B cell (primary cell): ENCODE results near the gene DYRK4. TPM values are rescaled to one million over a fixed set of nuclear protein-coding genes. Genes with fewer than 3 reads are reported as not detected.

Experiments
- ATAC-seq: fragments of 200-7000 bp; cut with Tn5 transposase; one replicate; pipeline ENCODE4 v1.10.0; 2021; ENCODE audit warnings: low read depth, mild to moderate bottlenecking, moderate number of reproducible peaks, moderate library complexity
- CTCF ChIA-PET: fragments of 350-600 bp; sonication (Branson Sonifier 250); formaldehyde crosslinking; loops from one replicate; lab custom pipeline; 2021; ENCODE audit warnings: antibody characterized with exemption, inconsistent platforms; lab: Charles Lee
- POLR2A ChIA-PET: fragments of 350-600 bp; sonication (Branson Sonifier 250); formaldehyde crosslinking; loops from one replicate; lab custom pipeline; 2021; ENCODE audit warnings: antibody characterized with exemption; lab: Charles Lee
- DNase-seq: peaks from one replicate; pipeline ENCODE4 v3.0.0; 2013
- H2AFZ ChIP-seq: 2 replicates; pipeline ENCODE4 v1.6.1; 2012; ENCODE audit warnings: mild to moderate bottlenecking, low read depth, low read length; ENCODE audit not compliant: insufficient read depth, poor library complexity, severe bottlenecking
- H3K27ac ChIP-seq, 2 donors: 1 replicate in 1 of 2; 2 replicates in 1 of 2; pipeline ENCODE4 v1.5.1; 2012 to 2013; ENCODE audit warnings: low read length in 2 of 2, mild to moderate bottlenecking in 2 of 2, moderate library complexity in 1 of 2
- H3K27me3 ChIP-seq, 4 experiments: fragments of 200-600 bp in 1 of 4; sonication (generic) in 1 of 4; replicated peaks in 1 of 4; 1 replicate in 2 of 4; 2 replicates in 2 of 4; pipeline versions ENCODE4 v1.6.1 to v1.7.0; 2013 to 2016; ENCODE audit warnings: low read length in 3 of 4, mild to moderate bottlenecking in 2 of 4, mixed read lengths in 1 of 4, moderate library complexity in 1 of 4; ENCODE audit not compliant: insufficient read depth in 4 of 4, control insufficient read depth in 3 of 4; ENCODE audit errors: control extremely low read depth in 1 of 4
- H3K36me3 ChIP-seq, 2 experiments: replicated peaks in 1 of 2; 1 replicate in 1 of 2; 2 replicates in 1 of 2; pipeline versions ENCODE4 v1.6.1 to v1.7.1; 2013; ENCODE audit warnings: low read length in 1 of 2; ENCODE audit not compliant: insufficient read depth in 2 of 2, control insufficient read depth in 1 of 2; ENCODE audit errors: control extremely low read depth in 1 of 2, extremely low read depth in 1 of 2
- H3K4me1 ChIP-seq, 2 donors: fragments of 200-600 bp in 1 of 2; sonication (generic) in 1 of 2; 1 replicate in 1 of 2; 2 replicates in 1 of 2; pipeline versions ENCODE4 v1.5.1 to v1.6.1; 2013 to 2017; ENCODE audit warnings: low read length in 2 of 2; ENCODE audit not compliant: control insufficient read depth in 2 of 2, insufficient read depth in 2 of 2
- H3K4me2 ChIP-seq: replicated peaks from 2 replicates; pipeline ENCODE3; 2012; ENCODE audit warnings: mild to moderate bottlenecking, low read depth, low read length; ENCODE audit not compliant: poor library complexity, severe bottlenecking
- H3K4me3 ChIP-seq, 5 experiments: fragments of 200-600 bp in 1 of 5; sonication (generic) in 1 of 5; 1 replicate in 3 of 5; 2 replicates in 2 of 5; pipeline versions ENCODE4 v1.5.1 to v1.7.0; 2011 to 2016; ENCODE audit warnings: low read length in 4 of 5, mild to moderate bottlenecking in 4 of 5, low read depth in 2 of 5, control low read depth in 1 of 5, moderate library complexity in 1 of 5; ENCODE audit not compliant: insufficient read depth in 1 of 5; ENCODE audit errors: control extremely low read depth in 1 of 5, extremely low read depth in 1 of 5
- H3K79me2 ChIP-seq: fragments of 200-600 bp; sonication (generic); one replicate; pipeline ENCODE4 v1.6.0; 2016; ENCODE audit warnings: low read length; ENCODE audit not compliant: control insufficient read depth, insufficient read depth
- H3K9ac ChIP-seq: fragments of 200-600 bp; sonication (generic); 2 replicates; pipeline ENCODE4 v1.6.1; 2017; ENCODE audit warnings: mild to moderate bottlenecking, low read length, moderate library complexity
- H3K9me3 ChIP-seq, 3 donors: one replicate each; pipeline versions ENCODE4 v1.6.1 to v1.7.1; 2013; ENCODE audit warnings: low read length in 2 of 3; ENCODE audit not compliant: control insufficient read depth in 2 of 3, insufficient read depth in 1 of 3; ENCODE audit errors: control extremely low read depth in 1 of 3
- H4K20me1 ChIP-seq: 2 replicates; pipeline ENCODE4 v1.6.0; 2012; ENCODE audit warnings: mild to moderate bottlenecking, low read length; ENCODE audit not compliant: insufficient read depth, control insufficient read depth, poor library complexity, severe bottlenecking
- H3K27ac Mint-ChIP-seq: one replicate; pipeline ENCODE4 v1.8.0; 2021; ENCODE audit warnings: mixed read lengths
- H3K27me3 Mint-ChIP-seq: one replicate; pipeline ENCODE4 v1.8.0; 2021; ENCODE audit warnings: mixed read lengths
- H3K4me1 Mint-ChIP-seq: one replicate; pipeline ENCODE4 v1.8.0; 2021; ENCODE audit warnings: mixed read lengths
- H3K4me3 Mint-ChIP-seq: one replicate; pipeline ENCODE4 v1.8.0; 2021; ENCODE audit warnings: mixed read lengths
- H3K9me3 Mint-ChIP-seq: one replicate; pipeline ENCODE4 v1.8.0; 2022; ENCODE audit warnings: mixed read lengths; ENCODE audit not compliant: insufficient read depth
- CTCF ChIP-seq: fragments of 200-600 bp; IDR thresholded peaks from one replicate; pipeline ENCODE4 v1.8.0; 2022; ENCODE audit warnings: antibody characterized with exemption, mild to moderate bottlenecking
- EZH2 ChIP-seq: IDR thresholded peaks from 2 replicates; pipeline ENCODE4 v1.6.1; 2012; ENCODE audit warnings: borderline replicate concordance, low read depth, mild to moderate bottlenecking, moderate library complexity, low read length; ENCODE audit not compliant: insufficient read depth, poor library complexity, severe bottlenecking
- WGBS: methylation state at CpG from one replicate; pipeline ENCODE4 v1.1.5; 2013; ENCODE audit warnings: missing lambda C conversion rate; ENCODE audit not compliant: insufficient coverage; 5-methylcytosine and 5-hydroxymethylcytosine counted together
- intact Hi-C: fragments of 100-400 bp; cut with micrococcal nuclease; formaldehyde crosslinking; loops from one replicate; pipeline ENCODE4 v1.10.0; 2022
- polyA plus RNA-seq: library from polyadenylated mRNA; depleted of rRNA; stranded (reverse); fragments of >200 nt; gene quantifications from 2 replicates; pipeline ENCODE4 v1.2.3, GENCODE V29; 2012
- total RNA-seq, 2 donors: library from RNA; stranded (reverse); fragments of 120-200 nt in 1 of 2; gene quantifications; 1 replicate in 1 of 2; 2 replicates in 1 of 2; pipeline versions ENCODE4 v1.2.3 to v1.2.4, GENCODE V29; 2013 to 2022

The DYRK4 gene
- total and polyA plus RNA-seq, 2 donors (not counting 1 experiment from before 2014, with no cell fraction given), result 41.3 to 63.3 TPM

GRCh38 chr12:4588916-4589315 is 26.9 kb downstream of the DYRK4 start:
- H3K9me3 ChIP-seq, result no peaks in the 10 kb centered on the region
- H3K27me3 Mint-ChIP-seq, result no peaks in the 10 kb centered on the region
- intact Hi-C loops, result no loop called here
- H3K4me1 ChIP-seq, result no peaks in the 10 kb centered on the region
- no peak for DNase-seq
- peaks cover 0 to 11% of the 10 kb centered on the region in 2 experiments for H3K36me3 ChIP-seq
- no peak for TF ChIP-seq EZH2
- no peaks in the 10 kb centered on the region for H4K20me1 ChIP-seq
- no peaks in the 10 kb centered on the region for H3K79me2 ChIP-seq
- no peak overlapping the region for H3K27ac ChIP-seq
- no peaks in the 10 kb centered on the region for H3K27me3 ChIP-seq
- H3K9me3 Mint-ChIP-seq, result no peaks in the 10 kb centered on the region
- no peak overlapping the region for H3K27ac Mint-ChIP-seq
- no peak overlapping the region for H3K4me3 Mint-ChIP-seq
- no peak overlapping the region for H2AFZ ChIP-seq
- peaks cover 3% of the 10 kb centered on the region for H3K4me1 Mint-ChIP-seq
- no CpG with 5 or more reads among the region's 3 CpGs for WGBS
- no peak for ATAC-seq
- no peak overlapping the region for H3K4me3 ChIP-seq
- POLR2A ChIA-PET, result no interaction called here
- H3K9ac ChIP-seq, result no peak overlapping the region
- H3K4me2 ChIP-seq, result no peak overlapping the region
- CTCF ChIA-PET, result interaction anchor here (2.1 kb wide), 1 partner anchor 15 kb away, joined by 11 read pairs; no protein-coding TSS in a partner anchor

GRCh38 chr12:4589941-4590340 is 27.9 kb downstream of the DYRK4 start:
- H3K36me3 ChIP-seq, result peaks cover 0 to 11% of the 10 kb centered on the region in 2 experiments
- no peaks in the 10 kb centered on the region for H3K9me3 Mint-ChIP-seq

More at GRCh38 chr12:4589941-4590340, 27.9 kb downstream of the DYRK4 start:
- H3K4me2 ChIP-seq, result no peak overlapping the region
- Mint-ChIP-seq H3K27ac (no peak overlapping the region), H3K4me3 (no peak overlapping the region), H3K4me1 (no peaks in the 10 kb centered on the region), H3K27me3 (no peaks in the 10 kb centered on the region)
- H3K9me3 ChIP-seq, result no peaks in the 10 kb centered on the region
- H3K4me1 ChIP-seq, result no peaks in the 10 kb centered on the region
- WGBS, result 57% methylated on average over 2 of the region's 2 CpGs
- H3K9ac ChIP-seq, result no peak overlapping the region
- ATAC-seq (no peak), DNase-seq (no peak)
- no peak overlapping the region for H3K27ac ChIP-seq
- no peaks in the 10 kb centered on the region for H3K79me2 ChIP-seq
- no peak overlapping the region for H3K4me3 ChIP-seq
- intact Hi-C loops, result no loop called here
- POLR2A ChIA-PET, result no interaction called here
- CTCF ChIA-PET, result interaction anchor here (2.1 kb wide), 1 partner anchor 14 kb away, joined by 11 read pairs; no protein-coding TSS in a partner anchor
- H2AFZ ChIP-seq, result no peak overlapping the region
- H3K27me3 ChIP-seq, result no peaks in the 10 kb centered on the region
- TF ChIP-seq EZH2, result no peak
- TF ChIP-seq CTCF, result no peak
- H4K20me1 ChIP-seq, result no peaks in the 10 kb centered on the region
